ENCODE results near the gene NEUROD1.

The NEUROD1 gene

GRCh38 chr2:181679544-181679979, 755 bp downstream of the NEUROD1 start:
- no peak for DNase-seq (ENCODE audit: low read depth)

- no peak for DNase-seq (ENCODE audit: low read depth)
Observed at GRCh38 chr2:181678861-181679543, 1.3 kb downstream of the NEUROD1 start.

DNA sequence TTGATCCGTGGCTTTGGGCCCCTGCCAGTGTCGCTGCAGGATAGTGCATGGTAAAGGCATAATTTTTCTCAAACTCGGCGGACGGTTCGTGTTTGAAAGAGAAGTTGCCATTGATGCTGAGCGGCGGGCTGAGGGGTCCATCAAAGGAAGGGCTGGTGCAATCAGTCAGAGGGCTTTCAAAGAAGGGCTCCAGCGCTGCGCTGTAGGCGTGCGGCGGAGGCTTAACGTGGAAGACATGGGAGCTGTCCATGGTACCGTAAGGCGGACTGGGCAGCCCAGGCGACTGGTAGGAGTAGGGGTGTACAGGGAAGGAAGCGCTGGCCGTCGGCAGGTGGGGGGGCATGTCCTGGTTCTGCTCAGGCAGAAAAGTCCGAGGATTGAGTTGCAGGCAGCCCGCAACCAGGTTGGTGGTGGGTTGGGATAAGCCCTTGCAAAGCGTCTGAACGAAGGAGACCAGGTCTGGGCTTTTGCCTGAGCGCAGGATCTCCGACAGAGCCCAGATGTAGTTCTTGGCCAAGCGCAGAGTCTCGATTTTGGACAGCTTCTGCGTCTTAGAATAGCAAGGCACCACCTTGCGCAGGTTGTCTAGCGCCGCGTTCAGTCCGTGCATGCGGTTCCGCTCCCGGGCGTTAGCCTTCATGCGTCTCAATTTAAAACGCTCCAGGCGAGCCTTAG, 2.3 kb downstream of the NEUROD1 start:
- DNase-seq (ENCODE audit: low read depth) = peak; percentile 71

DNA sequence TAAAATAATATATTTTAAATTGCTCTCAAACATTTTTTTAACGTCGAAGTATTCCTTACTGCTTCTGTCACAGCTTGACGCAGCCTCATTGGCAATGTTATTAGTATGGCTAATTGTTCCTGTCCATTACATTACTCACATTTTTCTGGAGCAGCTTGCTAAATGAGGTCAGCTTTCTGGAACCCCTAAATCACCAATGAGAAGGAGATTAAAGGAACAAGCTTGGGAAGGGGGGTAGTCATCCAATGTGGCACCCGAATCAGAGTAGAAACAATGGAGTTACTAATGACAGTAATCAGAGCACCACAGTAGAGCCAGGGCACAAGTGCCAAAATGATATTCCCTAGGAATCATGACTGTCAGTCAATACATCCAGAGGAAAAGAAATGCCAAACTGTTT, 5.1 kb downstream of the NEUROD1 start:
- DNase-seq (ENCODE audit: low read depth) = no peak

DNA sequence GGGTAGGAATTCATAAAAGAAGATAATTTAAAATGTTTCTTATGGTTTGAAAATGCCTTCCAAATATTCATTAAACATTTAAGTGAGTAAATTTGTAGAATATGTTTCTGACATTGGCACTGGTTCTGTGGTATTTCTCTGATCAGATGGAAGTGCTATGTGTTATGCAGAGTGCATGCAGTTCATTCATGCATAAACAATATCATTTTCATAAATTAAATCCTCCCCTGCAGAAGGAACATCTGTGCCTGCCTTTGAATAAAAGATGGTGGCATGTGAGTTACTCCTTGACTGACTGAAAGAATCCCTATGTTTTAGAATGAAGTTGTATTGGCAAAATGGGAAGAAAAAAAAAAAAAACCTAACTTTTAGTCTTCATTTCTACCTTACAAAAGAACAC, 5.9 kb downstream of the NEUROD1 start:
- no peak for DNase-seq (ENCODE audit: low read depth)

DNA sequence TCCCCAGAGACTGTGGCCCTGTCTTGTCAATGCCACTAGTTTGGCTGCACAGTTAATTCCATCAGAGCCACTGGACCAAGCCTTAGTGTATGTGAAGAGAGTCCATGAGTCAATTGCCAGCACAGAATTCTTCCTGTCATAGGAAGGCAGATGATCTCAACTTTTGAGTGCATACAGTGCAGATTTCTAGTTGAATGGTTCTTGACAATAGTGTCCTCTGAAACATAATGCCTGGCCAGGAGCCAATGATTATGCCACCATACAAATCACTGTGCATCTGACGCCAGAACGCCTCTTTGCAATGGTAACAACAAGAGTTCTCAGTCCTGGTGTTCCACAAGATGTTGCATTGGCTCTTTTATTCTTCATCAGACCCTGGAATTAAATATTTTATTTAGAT, 7.1 kb downstream of the NEUROD1 start:
- no peak for DNase-seq (ENCODE audit: low read depth)

DNA sequence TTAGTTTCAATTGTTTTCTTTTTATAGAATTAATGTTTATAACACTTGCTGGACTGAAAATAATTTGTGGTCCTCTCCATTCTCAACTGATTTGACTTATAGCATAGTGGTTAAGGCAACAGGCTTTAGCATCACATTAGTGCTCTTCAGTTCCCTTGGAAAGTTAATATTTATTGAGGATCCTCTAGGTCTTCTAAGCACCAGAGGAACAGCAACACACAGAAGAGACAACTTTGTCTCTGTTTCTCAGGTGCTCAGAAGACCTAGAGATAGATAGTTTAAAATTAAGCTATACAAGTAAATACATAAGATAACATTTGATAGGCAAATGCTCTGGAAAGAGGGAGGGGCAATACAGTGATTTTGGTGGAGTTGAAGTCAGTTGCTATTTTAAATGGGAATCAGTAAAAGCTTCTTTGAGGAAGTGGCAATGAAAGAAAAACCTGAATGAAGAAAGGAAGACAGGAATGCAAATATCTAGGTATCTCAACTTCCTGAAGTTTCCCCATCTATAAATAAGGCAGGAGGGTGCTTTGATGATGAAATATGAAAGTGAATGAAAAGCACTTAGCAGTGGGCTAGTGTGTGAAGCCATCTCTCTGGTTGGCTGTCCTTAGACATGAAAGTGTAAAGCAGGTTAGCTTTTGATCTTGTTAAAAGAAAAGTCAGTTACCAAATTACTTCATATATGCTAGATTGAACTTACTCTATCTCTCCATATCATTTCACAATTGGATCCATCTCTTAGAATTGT, 7.9 kb downstream of the NEUROD1 start:
- DNase-seq (ENCODE audit: low read depth) = no peak

DNA sequence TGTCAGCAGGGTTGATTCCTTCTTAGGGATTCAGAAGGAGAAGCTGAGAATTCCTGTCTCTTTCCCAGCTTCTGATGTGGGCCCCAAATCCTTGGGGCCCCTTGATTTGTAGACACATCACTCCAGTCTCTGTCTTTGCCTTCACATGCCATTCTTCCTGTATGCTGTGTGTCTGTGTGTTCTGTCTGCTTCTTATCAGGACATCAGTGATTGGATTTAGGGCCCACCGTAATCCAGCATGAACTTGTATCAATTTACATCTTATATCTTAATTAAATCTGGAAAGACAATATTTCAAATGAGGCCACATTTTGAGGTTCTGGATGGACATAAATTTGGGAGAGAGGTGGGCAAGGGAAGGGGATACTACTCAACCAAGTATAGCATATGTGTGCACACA, 9.7 kb downstream of the NEUROD1 start:
- DNase-seq (ENCODE audit: low read depth) = no peak

DNA sequence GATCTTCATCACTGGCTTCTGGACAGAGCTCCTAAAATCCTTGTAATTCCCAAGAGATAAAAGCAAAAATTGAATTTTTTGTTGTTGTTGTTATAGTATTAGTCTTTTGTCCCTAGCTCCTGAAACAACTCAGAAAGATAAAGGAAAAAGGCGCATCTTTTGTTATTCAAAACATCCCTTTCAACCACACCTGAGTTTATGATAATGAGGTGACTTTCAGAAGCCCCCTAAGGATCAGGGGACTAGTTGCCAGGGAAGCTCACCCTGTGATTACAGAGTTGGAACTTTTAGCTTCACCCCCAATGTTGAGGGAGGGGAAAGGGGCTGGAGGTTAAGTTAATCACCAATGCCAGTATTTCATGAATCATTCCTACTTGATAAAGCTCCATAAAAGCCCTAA, 13.1 kb downstream of the NEUROD1 start:
- DNase-seq (ENCODE audit: low read depth) = no peak

DNA sequence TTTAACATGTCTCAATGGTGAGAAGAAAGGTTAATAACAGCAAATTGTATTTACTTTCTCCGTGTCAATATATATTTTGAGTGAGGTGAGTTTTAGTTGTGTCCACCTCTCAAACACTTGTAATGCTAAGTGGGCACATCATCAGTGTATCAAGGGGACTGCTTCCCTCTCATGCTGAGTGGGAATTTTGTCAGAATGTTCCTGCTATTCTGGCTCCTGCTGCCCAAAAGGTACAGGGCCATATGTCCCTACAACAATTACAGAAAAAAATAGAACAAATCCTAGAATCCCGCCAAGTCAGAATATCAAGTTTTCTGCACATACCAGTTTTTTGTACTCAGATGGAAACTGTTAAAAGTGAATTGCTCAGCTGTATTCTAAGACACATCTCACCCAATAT, 18.0 kb downstream of the NEUROD1 start:
- DNase-seq (ENCODE audit: low read depth) = no peak

DNA sequence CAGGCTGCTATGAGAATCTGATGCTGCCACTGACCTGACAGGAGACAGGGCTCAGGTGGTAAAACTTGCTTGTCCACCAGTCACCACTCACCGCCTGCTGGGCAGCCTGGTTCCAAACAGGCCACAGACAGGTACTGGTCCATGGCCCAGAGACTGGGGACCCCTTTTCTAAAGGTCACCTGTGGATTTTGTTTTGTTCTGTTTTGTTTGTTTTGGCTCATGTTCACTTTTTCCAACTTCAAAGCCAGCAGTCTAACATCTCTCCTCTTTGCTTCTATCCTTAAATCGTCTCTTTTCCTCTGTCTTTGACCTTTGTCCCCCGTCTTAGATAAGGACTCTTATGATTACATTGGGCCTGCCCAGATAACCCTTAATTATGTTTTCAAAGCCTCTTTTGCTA, 20.1 kb downstream of the NEUROD1 start:
- DNase-seq (ENCODE audit: low read depth) = no peak

GRCh38 chr2:181658444-181658843, 21.9 kb downstream of the NEUROD1 start:
- DNase-seq (ENCODE audit: low read depth) = no peak

DNA sequence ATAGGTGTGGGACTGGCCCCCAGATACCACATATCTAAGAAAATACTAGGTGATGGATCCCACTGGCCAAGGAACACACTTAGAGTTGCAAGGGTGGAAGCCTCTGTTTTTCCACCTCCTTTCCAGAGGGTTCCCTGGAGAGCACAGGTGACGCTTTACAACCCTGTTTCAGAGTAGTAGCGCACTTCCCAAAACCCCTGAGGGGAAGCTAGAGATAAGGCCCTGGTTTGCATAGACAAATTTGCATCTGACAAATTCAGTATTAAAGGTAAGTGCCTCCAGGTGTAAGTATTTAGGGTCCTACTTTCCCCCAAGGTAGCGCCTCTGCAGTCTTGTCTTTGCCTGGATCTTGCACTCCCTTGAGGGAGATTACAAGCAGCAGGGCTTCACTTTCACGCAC, 22.9 kb downstream of the NEUROD1 start:
- DNase-seq (ENCODE audit: low read depth) = no peak

DNA sequence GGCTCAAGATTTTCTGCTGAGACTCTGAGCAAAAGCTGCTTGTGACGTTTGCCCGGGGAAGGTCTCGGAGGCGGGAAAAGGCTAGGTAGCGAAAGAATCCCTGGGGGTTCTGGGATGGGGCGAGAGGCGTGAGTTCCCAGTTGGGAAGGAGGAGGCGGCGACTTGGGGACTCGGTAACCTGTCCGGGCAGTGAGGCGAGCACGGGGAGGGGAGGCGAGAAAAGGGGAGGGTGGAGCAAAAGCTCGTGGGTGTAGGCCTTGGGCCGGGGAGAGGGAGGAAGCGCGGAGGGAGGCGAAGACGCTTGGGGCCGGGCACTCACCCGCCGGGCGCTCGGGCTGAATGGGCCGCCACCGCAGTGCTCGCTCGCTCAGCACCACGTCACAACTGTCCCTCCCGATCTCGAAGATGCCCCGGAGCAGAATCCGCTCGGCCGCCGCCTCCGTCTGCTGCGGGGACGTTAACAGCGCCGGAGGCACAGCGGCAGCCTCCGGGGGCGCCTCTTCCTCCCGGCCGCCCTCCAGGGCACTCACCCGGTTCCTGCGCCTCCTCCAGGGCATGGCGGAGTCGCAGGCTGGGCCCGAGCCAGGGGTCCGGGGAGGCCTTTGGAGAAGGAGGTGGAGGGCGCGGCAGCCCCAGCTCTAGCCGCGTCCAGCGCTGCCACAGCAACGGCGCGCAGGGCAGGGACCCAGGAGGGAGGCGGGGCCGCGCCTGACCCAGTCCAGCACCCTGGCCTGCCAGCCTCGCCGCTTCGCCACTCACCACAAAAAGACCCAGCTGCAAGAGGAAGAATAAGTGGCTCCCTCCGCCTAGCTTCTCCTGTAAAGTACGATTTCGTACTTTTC, 23.6 kb downstream of the NEUROD1 start, which contains the start of gene CERKL:
Gene CERKL (minus strand): TSS at position 656 of the 842 bp plus-strand sequence. CDS start 99 bp downstream, at position 557.
- peak; percentile 43 for DNase-seq (ENCODE audit: low read depth)

DNA sequence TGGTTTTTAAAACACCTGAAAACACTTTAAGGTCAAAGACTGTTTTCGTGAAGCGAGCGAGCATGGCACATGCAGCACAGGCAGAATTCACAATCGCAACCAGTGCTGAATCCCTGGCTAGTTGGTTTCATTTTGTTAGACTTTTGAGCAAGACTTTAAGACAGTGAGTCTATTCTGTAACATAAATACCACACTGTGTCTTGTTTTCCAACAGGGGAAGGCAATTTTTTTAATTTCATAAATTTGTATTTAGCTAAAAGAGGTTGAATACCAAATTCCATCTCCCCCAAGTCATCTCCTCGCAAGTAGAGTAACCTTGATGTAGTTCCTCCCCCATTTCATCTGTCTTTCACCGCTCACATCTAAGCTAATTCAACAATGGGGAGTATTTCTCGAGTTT, 24.8 kb downstream of the NEUROD1 start:
- no peak for DNase-seq (ENCODE audit: low read depth)

DNA sequence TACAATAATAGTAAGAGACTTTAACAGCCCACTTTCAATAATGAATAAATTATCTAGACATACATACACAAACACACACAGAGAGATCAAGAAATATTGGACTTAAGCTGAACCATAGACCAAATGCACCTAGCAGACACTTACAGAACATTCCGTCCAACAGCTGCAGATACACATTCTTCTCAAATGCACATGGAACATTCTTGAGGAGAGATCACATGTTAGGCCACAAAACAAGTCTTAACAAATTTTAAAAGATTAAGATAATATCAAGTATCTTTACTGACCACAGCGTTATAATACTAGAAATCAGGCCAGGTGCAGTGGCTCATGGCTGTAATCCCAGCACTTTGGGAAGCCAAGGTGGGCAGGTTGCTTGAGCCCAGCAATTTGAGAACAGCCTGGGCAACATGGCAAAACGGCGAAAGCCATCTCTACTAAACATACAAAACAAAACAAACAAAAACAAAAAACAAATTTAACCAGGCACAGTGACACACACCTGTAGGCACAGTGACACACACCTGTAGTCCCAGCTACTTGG, 30.8 kb downstream of the NEUROD1 start:
- DNase-seq (ENCODE audit: low read depth) = no peak

- DNase-seq (ENCODE audit: low read depth) = no peak
Observed at GRCh38 chr2:181648478-181649155, 31.7 kb downstream of the NEUROD1 start.

DNA sequence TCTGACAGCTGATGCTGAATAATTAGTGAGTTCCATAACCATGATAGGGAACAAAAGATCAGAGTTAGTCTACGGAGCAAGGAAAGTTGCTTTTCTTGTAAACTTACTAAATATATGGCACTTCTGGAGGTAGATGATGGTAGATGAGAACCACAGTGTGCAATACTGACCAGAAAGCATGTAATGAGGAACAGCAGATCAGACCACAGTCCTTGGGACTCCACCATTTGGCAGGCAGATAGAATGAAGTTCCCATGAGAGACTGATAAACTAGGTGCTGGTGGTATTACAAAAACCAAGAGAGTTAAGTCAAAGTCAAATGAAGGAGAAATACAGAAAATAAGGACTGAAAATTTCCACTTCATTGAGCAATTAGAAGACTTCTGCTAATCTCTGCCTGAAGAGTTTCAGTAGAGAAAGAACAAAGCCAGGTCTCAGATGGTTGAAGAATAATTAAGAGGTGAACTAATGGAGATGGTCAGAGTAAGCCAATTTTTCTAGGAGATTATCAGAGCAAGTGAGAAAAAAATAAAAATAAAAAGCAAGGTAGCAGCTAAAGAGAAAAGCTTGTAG, 33.8 kb downstream of the NEUROD1 start:
- no peak for DNase-seq (ENCODE audit: low read depth)

DNA sequence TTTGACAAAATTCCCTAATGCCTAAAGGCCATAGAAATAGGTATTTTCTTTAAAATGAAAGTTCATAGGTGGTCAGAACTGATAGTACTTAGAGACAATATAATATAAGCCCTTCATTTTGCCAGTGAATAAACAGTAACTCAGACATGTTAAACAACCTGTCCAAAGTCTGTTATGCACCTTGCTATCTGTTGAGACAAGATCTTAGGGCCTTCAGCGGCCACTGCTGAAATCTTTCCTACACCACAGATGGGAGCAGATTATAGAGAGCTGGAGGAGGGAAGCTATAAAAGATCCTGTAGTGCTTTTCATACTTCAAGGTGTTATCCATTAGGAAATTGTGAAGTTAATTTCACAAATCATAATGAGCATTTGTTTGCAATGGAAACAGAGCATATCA, 37.2 kb downstream of the NEUROD1 start:
- DNase-seq (ENCODE audit: low read depth) = no peak

- DNase-seq (ENCODE audit: low read depth) = no peak
Observed at GRCh38 chr2:181642086-181642485, 38.2 kb downstream of the NEUROD1 start.

DNA sequence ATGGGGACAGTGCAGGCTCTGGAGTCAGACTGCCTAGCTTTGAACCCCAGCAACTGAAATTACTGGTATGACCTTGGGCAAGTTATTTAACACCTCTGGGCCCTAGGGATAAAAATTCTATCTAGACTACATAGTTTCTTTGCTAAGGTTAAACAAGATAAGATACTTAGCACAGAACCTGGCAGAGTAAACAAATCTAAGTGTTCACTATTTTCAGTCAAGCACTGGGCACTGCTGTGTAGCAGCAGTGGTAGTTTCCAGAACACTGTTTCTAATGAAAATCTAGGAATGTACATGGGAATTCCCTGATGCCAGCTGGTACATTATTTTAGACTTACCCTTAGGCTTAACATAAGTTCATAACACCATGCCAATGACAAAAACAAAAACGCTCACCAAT, 40.6 kb downstream of the NEUROD1 start:
- no peak for DNase-seq (ENCODE audit: low read depth)
